Measurements from ENCODE around the gene TBC1D8.
A peak's percentile ranks its signal among the peaks of the same experiment; 100 is the strongest.

TBC1D8 gene

GRCh38 chr2:101162561-101163330 is 11.6 kb upstream of the TBC1D8 start:
- no peak for DNase-seq (ENCODE audit: low read depth, low spot score)

DNA sequence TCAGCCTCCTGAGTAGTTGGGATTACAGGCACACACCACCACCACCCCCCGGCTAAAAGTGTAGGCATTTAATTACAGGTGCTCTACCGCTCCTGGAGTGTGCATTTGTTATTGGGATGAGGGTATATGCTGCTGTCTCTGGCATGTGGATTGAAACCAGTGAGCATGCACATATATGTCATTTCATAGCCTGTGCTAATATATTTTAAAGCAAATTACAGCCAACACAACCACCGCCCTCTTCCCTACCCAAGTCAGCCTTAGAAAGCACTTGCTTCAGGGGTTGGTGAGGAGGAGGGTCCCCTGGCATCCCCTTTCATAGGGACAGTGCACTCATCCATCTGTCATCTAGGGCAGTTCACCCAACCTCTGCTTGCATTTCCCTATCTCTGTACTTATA is 10.5 kb upstream of the TBC1D8 start:
- no peak for DNase-seq (ENCODE audit: low read depth, low spot score)

GRCh38 chr2:101160454-101160853 is 9.3 kb upstream of the TBC1D8 start:
- DNase-seq (ENCODE audit: low read depth, low spot score), result no peak

DNA sequence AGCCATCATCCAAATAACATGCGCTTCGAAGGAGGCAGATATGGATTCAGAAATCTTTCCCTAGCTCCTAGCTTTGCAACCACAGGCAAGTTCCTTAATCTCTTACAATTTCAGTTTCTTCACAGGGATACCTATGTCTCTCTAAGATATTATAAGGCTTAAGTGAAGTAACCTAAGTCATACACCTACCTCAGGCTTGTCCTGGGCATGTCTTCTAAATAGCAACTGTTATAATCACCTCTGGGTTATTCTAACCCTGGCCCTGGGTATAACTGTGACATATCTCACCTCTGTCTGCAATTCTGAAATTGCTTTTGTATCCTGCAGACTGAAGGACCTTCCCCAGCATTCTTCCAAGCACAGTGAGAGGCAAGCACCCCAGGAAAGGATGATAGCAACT is 8.3 kb upstream of the TBC1D8 start:
- no peak for DNase-seq (ENCODE audit: low read depth, low spot score)

DNA sequence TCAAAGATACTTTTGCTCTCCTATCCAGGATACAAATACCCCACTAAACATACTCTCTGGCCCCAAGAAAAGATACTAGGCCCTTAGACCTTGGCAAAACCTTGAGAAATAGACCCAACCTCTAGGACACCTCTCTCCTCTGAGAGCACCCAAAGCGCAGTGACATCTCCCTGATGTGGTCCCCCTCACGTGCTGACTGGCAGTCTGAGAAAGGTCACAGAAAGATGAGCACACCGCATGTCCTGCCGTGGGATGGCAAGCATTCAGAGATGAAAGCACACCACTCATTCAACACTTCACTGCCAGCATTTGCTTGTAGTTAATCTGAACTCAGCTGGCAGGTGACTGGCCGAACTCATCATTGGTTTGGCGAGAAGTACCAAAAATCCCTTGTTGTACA is 6.1 kb upstream of the TBC1D8 start:
- no peak for DNase-seq (ENCODE audit: low read depth, low spot score)

- DNase-seq (ENCODE audit: low read depth, low spot score), result no peak
These were observed 2.6 kb upstream of the TBC1D8 start for GRCh38 chr2:101153787-101154186.

DNA sequence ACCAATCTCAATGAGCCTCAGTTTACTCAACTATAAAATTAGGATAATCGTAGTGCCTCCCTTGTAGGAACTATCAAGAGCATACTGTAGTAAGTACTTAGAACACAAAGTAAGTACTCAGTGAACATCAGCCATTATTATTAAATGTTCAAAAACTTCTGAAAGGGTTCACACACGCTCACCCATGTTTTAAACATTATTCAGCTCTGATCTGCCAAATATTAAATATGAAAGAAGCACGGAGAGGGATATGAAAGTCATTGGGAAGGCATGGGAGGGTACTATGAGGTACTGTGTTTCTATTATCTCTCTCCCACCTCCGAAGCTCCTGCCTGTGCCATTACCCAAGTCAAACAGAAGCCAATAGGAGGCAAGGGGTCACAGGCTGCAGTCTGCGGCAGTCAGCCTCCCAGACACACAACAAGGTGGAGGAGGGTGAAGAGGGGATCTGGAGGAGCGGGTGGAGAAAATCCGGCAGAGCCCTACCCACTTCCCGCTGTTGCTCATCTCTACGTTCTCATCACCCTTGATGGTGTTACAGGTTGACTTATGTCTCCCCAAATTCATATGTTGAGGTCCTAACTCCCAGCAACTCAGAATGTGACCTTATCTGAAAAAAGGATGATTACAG is 2.0 kb upstream of the TBC1D8 start:
- no peak for DNase-seq (ENCODE audit: low read depth, low spot score)

DNA sequence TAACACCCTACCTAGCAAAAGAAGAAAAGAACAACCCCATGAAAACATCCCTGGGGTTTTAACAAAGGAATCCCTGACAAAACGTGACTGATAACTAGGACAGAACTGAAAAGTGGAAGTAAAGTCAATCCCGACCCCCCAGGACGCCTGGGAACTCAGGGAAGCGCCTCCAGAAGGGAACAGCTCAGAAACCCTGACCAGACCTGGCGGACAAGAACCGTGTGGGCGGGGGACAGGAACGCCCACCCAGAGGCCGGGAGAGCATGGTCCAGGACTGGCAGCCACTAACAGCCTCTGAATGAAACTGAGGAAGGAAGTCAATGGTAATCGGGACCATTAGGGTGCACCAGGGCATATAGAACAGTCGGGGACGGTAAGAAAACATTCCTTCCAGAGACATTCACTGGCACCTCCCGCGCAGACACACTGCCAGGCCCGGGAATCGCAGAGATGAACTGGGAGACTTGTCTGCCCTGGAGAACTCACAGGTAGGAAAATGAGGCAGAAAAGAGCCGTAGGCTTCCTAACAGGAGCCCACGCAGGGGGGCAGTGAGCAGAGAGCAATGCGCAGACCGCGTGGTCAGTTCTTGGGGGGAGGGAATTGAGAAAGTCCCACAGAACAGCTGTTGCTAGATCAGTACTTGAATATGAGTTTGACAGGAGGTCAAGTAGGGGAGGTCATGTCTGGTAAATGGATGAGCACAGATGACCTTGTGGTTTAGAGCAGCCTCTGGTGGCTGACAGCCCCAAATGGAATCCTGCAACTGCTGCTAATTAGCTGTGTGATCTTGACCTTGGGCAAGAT is 1.3 kb upstream of the TBC1D8 start:
- peak; percentile 31 for DNase-seq (ENCODE audit: low read depth, low spot score)

DNA sequence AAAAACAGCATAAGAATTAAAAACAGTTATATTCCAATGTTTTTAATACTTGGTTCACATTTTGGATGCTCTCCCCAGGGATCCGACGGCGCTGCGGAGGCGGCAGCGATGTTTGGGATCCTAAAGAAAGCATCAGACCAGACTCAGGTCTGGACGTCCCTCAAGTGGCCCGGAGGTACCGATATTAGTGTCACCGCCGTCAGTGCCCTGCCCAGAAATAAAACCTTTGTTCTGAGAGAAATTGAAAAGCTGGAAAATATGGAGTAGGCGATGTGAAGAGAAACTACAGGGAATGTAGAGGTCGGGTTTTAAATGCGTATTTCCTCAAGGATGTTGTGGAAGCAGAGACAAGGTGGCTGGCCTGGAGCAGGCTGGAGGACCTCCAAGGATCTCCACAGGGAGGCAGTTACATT is 683 bp upstream of the TBC1D8 start:
- DNase-seq (ENCODE audit: low read depth, low spot score), result no peak

DNA sequence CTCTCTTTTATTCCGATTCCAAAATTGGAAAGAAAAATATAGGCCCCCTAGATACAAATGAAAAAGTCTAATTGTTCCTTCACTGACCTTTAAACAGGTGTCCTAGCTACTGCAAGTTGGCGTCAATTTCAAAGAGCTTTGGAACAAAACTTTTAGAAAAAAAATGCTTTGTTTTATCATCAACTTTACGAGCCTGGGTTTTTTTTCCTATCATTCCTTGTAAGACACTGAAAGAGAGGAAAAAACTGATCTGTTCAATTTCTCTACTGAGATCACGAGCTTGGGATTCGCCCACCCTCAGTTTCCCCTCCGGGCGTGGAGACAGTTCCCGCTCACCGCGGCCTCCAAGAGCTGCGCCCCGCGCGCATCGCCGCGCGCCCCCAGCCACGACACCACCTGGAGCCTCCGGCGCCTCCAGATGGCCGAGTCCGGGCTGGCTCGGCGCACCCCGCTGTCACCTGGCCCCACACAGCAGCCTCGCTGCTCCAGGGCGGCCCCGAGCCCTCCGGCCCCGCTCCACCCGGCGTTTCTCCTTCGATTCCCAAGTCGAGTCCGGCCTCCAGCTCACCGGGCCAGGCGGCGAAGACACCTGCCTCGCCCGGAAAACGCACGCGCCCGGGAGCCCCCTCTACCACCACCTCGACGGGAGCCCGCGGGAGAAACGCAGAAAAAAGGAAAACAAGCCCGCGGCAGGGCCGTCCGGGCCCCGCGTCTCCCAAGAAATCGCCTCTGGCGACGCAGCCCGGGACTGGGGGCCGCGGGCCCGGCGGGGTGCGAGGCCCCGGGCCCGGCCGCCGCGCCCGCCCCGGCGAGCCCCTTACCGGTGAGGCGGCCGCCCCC is 656 bp downstream of the TBC1D8 start:
- no peak for DNase-seq (ENCODE audit: low read depth, low spot score)

DNA sequence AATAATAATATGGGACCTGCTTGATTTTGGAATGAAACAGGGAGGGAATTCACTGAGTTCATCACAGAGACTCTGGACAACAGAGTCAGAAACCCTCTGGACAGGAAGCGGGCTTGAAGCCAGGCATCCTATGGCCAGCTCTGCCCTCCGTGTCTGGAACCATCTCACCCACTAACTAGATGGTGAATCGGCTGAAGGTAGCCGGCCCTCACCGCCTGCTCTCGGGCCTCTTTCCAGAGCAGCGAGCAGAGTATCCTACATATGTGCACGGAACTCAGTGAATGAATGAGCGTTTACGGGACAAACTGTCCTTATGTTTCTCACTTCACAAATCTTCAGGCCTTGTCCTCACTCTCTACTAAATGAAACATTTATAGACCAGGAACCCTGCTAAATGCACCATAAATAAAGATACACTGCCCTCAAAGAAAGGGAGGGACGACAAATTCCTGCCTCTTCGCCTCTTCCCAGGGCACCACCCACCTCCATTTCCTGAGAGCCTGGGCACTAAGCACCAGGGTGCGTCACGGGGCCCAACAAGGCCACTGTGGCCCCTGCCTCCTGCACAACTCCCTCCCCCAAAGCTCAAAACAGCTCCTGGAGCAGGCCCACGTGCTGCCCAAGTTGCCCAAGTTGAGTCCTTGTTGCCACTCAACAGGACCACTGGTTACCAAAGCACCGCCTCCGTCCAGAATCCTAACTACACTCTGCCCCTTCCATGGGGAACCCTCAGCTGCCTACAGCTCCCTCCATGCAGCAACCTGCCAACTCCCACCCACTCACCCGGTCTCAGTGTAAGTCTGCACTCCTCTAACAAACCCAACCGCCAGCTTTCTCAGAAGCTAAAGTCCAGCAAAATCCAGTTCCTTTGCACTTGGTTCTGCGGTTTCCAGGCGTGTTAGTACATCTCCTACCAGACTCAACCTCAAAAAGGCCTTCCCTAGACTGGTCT is 1.7 kb downstream of the TBC1D8 start:
- no peak for DNase-seq (ENCODE audit: low read depth, low spot score)

- DNase-seq (ENCODE audit: low read depth, low spot score), result no peak
These were observed 2.4 kb downstream of the TBC1D8 start for GRCh38 chr2:101148777-101149176.

DNA sequence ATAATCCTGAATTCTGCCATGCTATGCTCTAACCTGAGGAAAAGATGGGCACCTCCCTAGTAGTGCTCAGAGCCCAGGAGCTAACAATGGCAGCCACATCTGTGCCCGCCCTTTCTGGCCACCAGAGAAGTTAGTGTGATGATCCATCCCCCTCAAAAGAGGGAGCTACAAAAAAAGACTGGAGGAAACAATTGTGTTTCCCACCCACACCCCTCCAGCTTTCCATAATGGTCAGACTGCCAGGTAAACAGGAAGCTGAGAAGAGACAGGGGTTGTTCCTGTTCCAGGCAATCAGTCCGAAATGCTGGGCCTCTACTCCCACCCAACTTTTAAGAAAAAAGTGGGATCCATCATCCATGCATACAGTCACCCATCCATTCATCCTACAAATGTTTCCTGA is 3.2 kb downstream of the TBC1D8 start:
- DNase-seq (ENCODE audit: low read depth, low spot score), result no peak

GRCh38 chr2:101147062-101147461 is 4.1 kb downstream of the TBC1D8 start:
- no peak for DNase-seq (ENCODE audit: low read depth, low spot score)

- DNase-seq (ENCODE audit: low read depth, low spot score), result no peak
These were observed 4.6 kb downstream of the TBC1D8 start for GRCh38 chr2:101146535-101146934.

GRCh38 chr2:101145406-101145805 is 5.8 kb downstream of the TBC1D8 start:
- no peak for DNase-seq (ENCODE audit: low read depth, low spot score)

DNA sequence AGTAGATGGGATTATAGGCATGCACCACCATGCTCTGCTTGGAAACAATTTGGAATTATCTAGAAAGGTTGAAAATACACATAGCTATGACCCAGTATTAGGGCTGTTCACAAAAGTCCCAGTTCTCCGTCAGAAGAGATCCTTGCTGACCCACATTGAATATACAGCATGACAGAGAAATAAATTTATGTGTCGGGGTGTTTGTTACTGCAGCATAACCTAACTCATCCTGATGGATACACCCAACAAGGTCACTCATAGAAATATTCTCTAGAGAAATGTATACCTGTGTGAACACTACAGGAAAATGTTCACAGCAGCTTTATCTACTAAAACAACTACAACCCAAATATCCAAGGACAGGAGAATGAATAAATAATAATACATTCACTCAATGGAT is 9.0 kb downstream of the TBC1D8 start:
- no peak for DNase-seq (ENCODE audit: low read depth, low spot score)

- peak; percentile 47 for DNase-seq (ENCODE audit: low read depth, low spot score)
These were observed 10.1 kb downstream of the TBC1D8 start for GRCh38 chr2:101140978-101141655.

- DNase-seq (ENCODE audit: low read depth, low spot score), result no peak
These were observed 10.9 kb downstream of the TBC1D8 start for GRCh38 chr2:101140237-101140636.

DNA sequence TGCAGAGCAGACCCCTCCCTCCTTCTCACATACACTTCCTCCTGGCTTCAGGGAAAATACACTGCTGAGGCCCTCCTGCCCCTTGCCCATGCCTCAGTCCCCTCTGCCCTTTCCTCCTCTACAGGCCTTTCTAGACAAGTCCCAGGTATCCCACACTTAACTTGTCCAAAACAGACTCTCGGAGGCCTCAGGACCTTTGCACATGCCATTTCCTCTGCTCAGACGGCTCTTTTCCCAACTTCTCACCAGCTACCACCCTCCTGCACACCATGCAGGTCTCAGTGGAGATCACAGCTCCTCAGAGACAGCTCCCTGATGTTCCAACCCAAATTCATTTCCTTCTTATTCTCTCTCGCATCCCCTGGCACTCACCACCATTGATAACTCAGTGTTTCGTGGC is 11.7 kb downstream of the TBC1D8 start:
- DNase-seq (ENCODE audit: low read depth, low spot score), result no peak

Measured in brain pericyte (primary cell).